22Rv1 (cell line): Measurements from ENCODE around the gene KICS2.

ENCODE experiments used
- CTCF ChIP-seq: fragments of 450-650 bp; IDR thresholded peaks from 2 replicates; pipeline ENCODE4 v1.5.1; 2017; ENCODE audit warnings: mild to moderate bottlenecking
- ZFX ChIP-seq: fragments of 450-650 bp; IDR thresholded peaks from 2 replicates; pipeline ENCODE4 v1.6.1; 2017; ENCODE audit warnings: antibody characterized with exemption, borderline replicate concordance

- TF ChIP-seq CTCF (peak; percentile 86), ZFX (no peak)
Observed at GRCh38 chr12:64256166-64256800, 34.2 kb upstream of the KICS2 start.
